RWPE2 (cell line): ENCODE measurements around the gene GPHA2.

Experiments
- ATAC-seq: fragments of 200-7000 bp; cut with Tn5 transposase; 3 replicates; pipeline ENCODE4 v1.9.1; 2021; ENCODE audit warnings: low read depth
- DNase-seq: peaks from one replicate; pipeline ENCODE4 v3.0.0-alpha.2; 2020; ENCODE audit warnings: low spot score
- H3K27ac ChIP-seq: fragments of 450-650 bp; 2 replicates; pipeline ENCODE4 v1.5.1; 2017; ENCODE audit warnings: mild to moderate bottlenecking; ENCODE audit not compliant: poor library complexity, severe bottlenecking
- H3K27me3 ChIP-seq: fragments of 250-450 bp; sonication (Bioruptor Pico); 2 replicates; pipeline ENCODE4 v1.5.1; 2021; ENCODE audit warnings: mild to moderate bottlenecking, moderate library complexity; ENCODE audit not compliant: insufficient read depth, poor library complexity, severe bottlenecking
- H3K36me3 ChIP-seq: fragments of 250-450 bp; sonication (Bioruptor Pico); 2 replicates; pipeline ENCODE4 v1.5.1; 2020; ENCODE audit warnings: low read depth, mild to moderate bottlenecking, moderate library complexity
- H3K4me1 ChIP-seq: fragments of 250-450 bp; sonication (Bioruptor Pico); 2 replicates; pipeline ENCODE4 v1.5.1; 2021; ENCODE audit warnings: mild to moderate bottlenecking, moderate library complexity; ENCODE audit not compliant: insufficient read depth, poor library complexity, severe bottlenecking
- H3K4me3 ChIP-seq: fragments of 250-450 bp; sonication (Bioruptor Pico); 2 replicates; pipeline ENCODE4 v1.5.1; 2021; ENCODE audit warnings: mild to moderate bottlenecking, moderate library complexity; ENCODE audit not compliant: severe bottlenecking
- H3K9me3 ChIP-seq: fragments of 250-450 bp; sonication (Bioruptor Pico); 2 replicates; pipeline ENCODE4 v1.5.1; 2021; ENCODE audit warnings: mild to moderate bottlenecking, moderate library complexity; ENCODE audit not compliant: severe bottlenecking
- CTCF ChIP-seq: fragments of 450-650 bp; IDR thresholded peaks from one replicate; pipeline ENCODE4 v1.5.1; 2017; ENCODE audit warnings: mild to moderate bottlenecking, moderate library complexity; ENCODE audit not compliant: poor library complexity, severe bottlenecking

The GPHA2 gene

GRCh38 chr11:64931290-64931689 lies 4.4 kb downstream of the GPHA2 start:
- ATAC-seq (no peak), DNase-seq (no peak)
- H3K4me3 ChIP-seq: no peak overlapping the region
- H3K27me3 ChIP-seq: no peaks in the 10 kb centered on the region
- H3K9me3 ChIP-seq: no peaks in the 10 kb centered on the region
- TF ChIP-seq CTCF: no peak
- no peaks in the 10 kb centered on the region for H3K4me1 ChIP-seq
- peaks cover 35% of the 10 kb centered on the region for H3K36me3 ChIP-seq
- H3K27ac ChIP-seq: no peak overlapping the region

GRCh38 chr11:64930340-64930739 lies 5.4 kb downstream of the GPHA2 start:
- H3K4me3 ChIP-seq: no peak overlapping the region
- no peak overlapping the region for H3K27ac ChIP-seq
- TF ChIP-seq CTCF: no peak
- H3K4me1 ChIP-seq: no peaks in the 10 kb centered on the region
- DNase-seq (no peak), ATAC-seq (no peak)
- H3K9me3 ChIP-seq: no peaks in the 10 kb centered on the region
- no peaks in the 10 kb centered on the region for H3K27me3 ChIP-seq
- H3K36me3 ChIP-seq: peaks cover 35% of the 10 kb centered on the region

- Histone ChIP-seq H3K27me3 (no peaks in the 10 kb centered on the region), H3K4me1 (no peaks in the 10 kb centered on the region), H3K27ac (no peak overlapping the region), H3K9me3 (no peaks in the 10 kb centered on the region), H3K4me3 (no peak overlapping the region), H3K36me3 (peaks cover 35% of the 10 kb centered on the region)
- DNase-seq (no peak), ATAC-seq (no peak)
- no peak for TF ChIP-seq CTCF
These were observed 6.1 kb downstream of the GPHA2 start for GRCh38 chr11:64929625-64930024.

- no peaks in the 10 kb centered on the region for H3K4me1 ChIP-seq
- peaks cover 35% of the 10 kb centered on the region for H3K36me3 ChIP-seq
- H3K4me3 ChIP-seq: no peak overlapping the region
- H3K27ac ChIP-seq: no peak overlapping the region
- no peak for TF ChIP-seq CTCF
- ATAC-seq: no peak
- H3K27me3 ChIP-seq: no peaks in the 10 kb centered on the region
- no peaks in the 10 kb centered on the region for H3K9me3 ChIP-seq
- no peak for DNase-seq
These were observed 6.7 kb downstream of the GPHA2 start for GRCh38 chr11:64928957-64929356.

GRCh38 chr11:64926689-64927088 lies 9.0 kb downstream of the GPHA2 start:
- no peak for TF ChIP-seq CTCF
- Histone ChIP-seq H3K27ac (no peak overlapping the region), H3K4me1 (peaks cover 3% of the 10 kb centered on the region), H3K4me3 (no peak overlapping the region), H3K27me3 (no peaks in the 10 kb centered on the region), H3K9me3 (no peaks in the 10 kb centered on the region), H3K36me3 (peaks cover 21% of the 10 kb centered on the region)
- DNase-seq (no peak), ATAC-seq (no peak)
